ENCODE results near the gene RNU6-1.

GRCh38 chr15:67850336-67850735 is 10.5 kb upstream of the RNU6-1 start:
- no peak for TF ChIP-seq CTCF (IDR thresholded peaks at IDR 0.05)
- no peak for TF ChIP-seq POLR2AphosphoS5 (IDR thresholded peaks at IDR 0.05)
- no peak for TF ChIP-seq EP300 (IDR thresholded peaks at IDR 0.05)

All from upper lobe of left lung (tissue), 4 donors.